HT1080 (cell line): ENCODE results near the gene MCRS1. TPM values are rescaled to one million over a fixed set of nuclear protein-coding genes. Genes with fewer than 3 reads are reported as not detected.
A peak's percentile ranks its signal among the peaks of the same experiment; 100 is the strongest.

ENCODE experiments used
- DNase-seq: peaks from one replicate; pipeline ENCODE4 v3.0.0-alpha.2; 2015; ENCODE audit warnings: low read depth
- total RNA-seq: library from RNA; depleted of rRNA; stranded (reverse); fragments of >200 nt; shearing (Covaris generic); gene quantifications from 2 replicates; pipeline ENCODE4 v1.2.3, GENCODE V29; 2014

The MCRS1 gene
- total RNA-seq, 1 experiment from 2014 or later: 99.1 TPM

DNA sequence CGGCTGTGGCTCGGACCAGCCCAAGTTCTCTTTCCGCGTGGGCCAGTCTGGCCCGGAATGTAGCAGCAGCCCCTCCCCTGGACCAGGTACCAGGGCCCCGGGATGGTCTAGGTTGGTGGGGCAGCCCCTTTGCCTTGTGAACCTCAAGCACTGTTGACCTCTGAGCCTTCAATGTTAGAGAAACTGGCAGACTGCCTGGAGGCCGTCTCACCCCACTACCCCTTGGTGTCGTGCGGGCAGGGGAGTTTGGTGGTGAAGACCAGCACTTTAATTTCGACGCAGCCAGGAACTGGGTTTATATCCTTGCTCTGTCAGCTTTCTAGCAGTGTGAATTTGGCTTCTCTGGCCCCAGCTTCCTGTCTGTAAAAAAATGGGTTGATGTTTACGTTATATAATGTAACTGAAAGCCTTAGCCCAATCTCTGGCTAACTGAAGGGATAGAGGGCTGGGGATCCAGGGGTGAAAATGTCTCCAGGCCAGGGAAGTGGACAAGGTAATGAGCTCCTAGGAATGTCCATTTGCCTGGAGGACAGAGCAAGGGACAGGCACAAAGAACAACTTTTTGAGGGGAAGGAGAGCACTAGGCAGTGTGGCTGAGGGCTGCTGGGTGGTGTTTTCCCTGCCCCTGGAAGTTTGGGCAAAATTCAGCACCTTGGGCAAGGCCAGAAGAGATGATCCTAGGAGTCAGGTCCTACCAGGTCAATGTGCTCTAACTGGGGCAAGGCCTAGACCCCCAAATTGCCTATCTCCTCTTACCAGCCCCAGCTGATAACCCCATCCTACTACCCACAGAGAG, 11.4 kb downstream of the MCRS1 start:
- no peak for DNase-seq

DNA sequence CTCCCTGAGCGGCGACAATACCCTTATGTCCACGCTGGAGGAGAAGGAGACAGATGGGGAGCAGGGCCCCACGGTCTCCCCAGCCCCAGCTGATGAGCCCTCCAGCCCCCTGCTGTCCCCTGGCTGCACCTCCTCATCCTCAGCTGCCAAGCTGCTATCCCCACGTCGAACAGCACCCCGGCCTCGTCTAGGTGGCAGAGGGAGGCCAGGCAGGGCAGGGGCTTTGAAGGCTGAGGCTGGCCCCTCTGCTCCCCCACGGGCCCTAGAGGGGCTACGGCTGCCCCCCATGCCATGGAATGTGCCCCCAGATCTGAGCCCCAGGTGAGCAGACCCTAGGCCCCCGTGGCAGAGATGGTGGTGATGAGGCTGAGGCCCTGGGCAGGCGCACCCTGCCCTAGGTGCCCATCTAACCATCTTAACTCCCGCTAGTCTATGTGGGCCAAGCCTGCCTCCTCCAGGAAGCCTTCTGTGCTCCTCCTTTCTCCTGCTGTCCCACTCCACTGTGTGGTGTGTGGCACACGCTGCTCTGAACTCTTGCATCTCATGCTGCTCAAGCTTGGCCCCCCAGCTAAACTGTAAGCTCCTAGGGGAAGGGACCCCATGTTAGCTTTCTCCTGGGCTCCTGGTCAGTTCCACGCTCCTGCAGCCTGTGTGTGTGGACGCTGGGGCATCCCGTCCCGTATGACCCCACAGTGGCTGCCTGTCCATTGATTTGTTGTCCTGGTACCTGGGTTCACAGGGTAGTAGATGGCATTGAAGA, 12.1 kb downstream of the MCRS1 start:
- DNase-seq: no peak

- no peak for DNase-seq
Measured at GRCh38 chr12:49554266-49554665, 13.7 kb downstream of the MCRS1 start.

- DNase-seq: peak; percentile 49
Measured at GRCh38 chr12:49553512-49554088, 14.3 kb downstream of the MCRS1 start.

DNA sequence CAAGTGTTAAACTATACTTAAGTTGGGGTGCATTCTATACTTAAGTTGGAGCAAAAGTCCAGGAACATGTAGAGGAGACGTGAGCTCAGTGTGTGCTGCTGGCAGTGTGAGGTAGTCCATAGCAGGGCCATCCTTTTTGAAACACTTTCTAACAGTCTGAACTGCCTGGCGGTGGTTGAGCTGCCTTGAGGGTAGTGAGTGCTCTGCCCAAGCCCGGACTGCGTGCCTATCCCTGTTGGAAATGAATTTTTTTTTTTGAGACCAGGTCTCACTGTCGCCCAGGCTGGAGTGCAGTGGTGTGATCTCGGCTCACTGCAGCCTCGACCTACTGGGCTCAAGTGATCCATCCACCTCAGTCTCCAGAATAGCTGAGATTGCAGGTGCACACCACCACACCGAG, 15.0 kb downstream of the MCRS1 start:
- DNase-seq: no peak

GRCh38 chr12:49552425-49552824, 15.5 kb downstream of the MCRS1 start:
- DNase-seq: no peak

DNA sequence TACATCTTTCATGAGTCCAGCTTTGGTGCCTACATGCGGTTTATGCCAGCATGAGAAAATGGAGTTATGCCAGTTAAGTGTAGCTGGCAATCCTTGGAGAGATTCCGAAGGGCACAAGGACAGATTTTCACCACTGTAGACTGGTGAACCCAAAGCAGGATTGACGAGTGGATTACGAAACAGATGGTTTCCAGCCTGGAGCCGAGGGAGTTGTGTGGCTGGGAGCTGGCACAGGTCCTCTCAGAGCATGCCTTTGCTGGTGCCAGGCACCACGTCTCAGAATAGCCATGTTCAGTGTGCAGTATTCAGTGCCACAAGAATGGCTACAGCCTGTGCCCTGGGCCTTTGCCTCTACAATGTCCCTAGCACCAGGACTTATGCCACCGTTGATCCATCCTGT, 15.9 kb downstream of the MCRS1 start:
- DNase-seq: no peak

- no peak for DNase-seq
Measured at GRCh38 chr12:49550693-49551252, 17.2 kb downstream of the MCRS1 start.

- no peak for DNase-seq
Measured at GRCh38 chr12:49549735-49550692, 17.9 kb downstream of the MCRS1 start.

DNA sequence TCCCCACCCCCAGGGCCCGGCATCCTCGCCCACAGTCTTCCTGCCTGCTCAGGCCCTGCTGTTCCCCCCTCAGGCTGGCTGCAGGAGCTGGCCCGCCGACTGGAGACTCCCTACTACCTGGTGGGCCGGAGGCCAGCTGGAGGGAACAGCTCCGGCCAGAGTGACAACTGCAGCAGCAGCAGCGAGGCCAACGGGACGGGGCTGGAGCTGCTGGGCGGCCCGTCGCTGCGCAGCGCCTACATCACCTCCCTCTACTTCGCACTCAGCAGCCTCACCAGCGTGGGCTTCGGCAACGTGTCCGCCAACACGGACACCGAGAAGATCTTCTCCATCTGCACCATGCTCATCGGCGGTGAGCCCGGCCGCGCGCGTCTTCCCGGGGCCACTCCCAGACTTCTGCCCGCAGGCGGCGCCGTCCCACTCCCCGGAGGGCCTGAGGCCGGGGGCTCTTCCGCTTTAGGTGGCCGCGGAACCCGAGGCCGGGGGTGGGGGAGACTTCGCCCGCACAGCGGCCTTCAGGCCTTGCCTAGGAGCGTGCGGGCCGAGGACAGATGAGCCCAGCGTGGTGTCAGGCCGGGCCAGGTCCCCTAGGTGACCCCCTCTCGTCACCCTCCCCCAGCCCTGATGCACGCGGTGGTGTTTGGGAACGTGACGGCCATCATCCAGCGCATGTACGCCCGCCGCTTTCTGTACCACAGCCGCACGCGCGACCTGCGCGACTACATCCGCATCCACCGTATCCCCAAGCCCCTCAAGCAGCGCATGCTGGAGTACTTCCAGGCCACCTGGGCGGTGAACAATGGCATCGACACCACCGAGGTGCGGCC, 18.9 kb downstream of the MCRS1 start:
- DNase-seq: no peak

DNA sequence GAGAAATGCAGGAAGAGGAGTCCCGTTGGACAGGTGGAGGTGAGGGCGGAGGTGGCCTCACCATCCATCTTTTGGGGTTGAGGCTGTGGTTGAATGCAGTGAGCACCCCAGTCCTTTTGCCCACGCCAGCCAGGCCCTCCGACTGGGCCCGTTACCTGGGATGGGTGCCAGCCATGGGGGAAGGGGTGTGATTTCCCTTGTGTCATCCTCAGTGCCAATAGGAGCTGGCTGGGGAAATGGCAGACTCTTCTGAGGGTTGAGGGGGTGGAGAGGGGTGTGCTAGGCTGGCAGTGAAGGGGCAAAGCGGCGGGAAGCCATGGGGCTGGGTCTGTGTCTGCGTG, 19.5 kb downstream of the MCRS1 start:
- no peak for DNase-seq

GRCh38 chr12:49547090-49547690, 20.8 kb downstream of the MCRS1 start:
- DNase-seq: no peak

DNA sequence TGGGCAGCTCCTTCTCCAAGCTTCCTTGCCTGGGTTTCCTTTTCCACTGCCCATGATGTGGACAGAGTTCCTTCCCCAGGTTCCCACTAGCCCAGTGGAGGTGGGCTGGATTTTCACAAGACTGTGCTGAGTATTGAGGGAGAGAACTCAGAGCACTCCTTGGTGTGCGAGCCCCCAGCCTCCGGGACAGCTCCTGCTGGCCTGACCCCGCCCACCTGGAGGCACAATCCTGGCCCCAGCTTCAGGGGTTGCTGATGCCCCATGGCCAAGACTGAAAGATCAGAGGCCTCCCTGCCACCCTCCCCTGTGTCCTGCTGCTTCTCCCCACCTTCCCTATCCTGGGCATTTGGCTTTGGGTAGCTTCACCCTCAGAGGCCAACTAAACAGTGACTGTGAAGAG, 21.5 kb downstream of the MCRS1 start:
- no peak for DNase-seq

DNA sequence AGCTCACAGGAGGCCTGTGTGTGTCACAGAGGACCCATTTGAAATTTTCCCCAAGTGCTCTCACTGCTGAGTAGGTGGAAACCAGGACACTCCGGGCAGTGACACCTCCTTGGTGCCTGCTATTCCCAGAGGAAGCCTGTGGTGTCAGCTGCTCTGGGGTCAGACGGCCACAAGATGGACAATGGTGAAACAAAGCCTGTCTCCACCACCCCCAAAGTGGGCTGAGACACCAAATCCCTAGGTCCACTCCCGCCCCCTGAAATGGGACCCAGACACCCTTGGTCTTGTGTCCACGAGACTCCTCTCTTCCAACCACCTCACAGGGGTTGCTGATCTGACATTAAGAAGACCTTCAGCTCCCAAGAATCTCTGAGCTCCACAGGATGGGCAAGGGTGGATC, 22.1 kb downstream of the MCRS1 start:
- no peak for DNase-seq

DNA sequence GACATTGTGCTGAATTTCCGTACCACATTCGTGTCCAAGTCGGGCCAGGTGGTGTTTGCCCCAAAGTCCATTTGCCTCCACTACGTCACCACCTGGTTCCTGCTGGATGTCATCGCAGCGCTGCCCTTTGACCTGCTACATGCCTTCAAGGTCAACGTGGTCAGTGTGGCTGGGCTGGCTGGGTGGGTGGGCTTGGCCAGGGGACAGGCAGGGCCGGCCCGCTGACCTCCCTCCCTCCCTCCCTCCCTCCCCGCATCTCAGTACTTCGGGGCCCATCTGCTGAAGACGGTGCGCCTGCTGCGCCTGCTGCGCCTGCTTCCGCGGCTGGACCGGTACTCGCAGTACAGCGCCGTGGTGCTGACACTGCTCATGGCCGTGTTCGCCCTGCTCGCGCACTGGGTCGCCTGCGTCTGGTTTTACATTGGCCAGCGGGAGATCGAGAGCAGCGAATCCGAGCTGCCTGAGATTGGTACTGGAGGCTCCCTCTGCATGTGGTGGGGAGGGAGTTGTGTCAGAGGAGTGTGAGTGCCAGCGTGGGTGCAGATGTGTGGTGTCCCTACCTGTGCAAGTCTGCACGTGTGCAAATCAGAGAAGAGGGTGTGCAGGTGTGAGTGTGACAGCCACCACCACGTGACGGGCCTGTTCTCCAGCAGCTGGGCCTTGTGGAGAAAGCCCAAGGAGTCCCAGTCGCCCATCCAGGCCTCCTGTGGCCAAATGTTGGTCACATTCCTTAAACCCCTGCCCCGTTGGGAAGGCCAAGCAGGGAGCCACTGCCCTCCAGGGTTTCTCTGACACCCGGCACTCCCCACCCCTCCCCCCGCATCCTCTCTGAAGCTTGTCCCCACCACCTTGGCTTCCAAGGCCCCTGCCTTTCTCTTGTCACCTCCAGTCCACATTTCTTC, 23.8 kb downstream of the MCRS1 start:
- DNase-seq: no peak

GRCh38 chr12:49543221-49543913, 24.6 kb downstream of the MCRS1 start:
- no peak for DNase-seq

DNA sequence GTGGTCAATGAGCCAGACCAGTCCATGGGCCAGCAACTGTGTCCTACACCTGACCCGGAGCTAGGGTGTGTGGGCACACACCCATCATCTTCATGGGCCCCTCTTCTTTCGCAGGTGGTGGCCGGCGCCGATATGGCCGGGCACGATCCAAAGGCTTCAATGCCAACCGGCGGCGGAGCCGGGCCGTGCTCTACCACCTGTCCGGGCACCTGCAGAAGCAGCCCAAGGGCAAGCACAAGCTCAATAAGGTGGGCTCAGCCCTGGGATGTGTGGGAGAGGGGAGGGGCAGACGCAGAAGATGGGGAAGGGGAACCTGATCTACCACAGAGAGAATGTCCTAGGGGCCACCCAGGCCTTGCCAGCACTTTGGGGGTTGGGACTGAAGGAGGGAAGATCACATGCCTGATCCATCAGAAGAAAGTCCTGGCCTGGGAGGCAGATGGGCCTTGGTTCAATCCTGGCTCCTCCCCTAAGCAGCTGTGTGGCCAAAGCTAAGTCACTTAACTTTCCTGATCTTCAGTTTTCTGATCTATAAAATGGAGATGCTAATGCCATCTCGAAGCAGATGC, 25.3 kb downstream of the MCRS1 start:
- DNase-seq: no peak
